Measurements from ENCODE around the gene TESK2. TPM values are rescaled to one million over a fixed set of nuclear protein-coding genes. Genes with fewer than 3 reads are reported as not detected.
A peak's percentile ranks its signal among the peaks of the same experiment; 100 is the strongest.

The TESK2 gene
- total and polyA plus RNA-seq, 2 of the 8 experiments (the other 6 are each of a cell fraction or from before 2014, with no cell fraction given), result 10.8 to 12.6 TPM

DNA sequence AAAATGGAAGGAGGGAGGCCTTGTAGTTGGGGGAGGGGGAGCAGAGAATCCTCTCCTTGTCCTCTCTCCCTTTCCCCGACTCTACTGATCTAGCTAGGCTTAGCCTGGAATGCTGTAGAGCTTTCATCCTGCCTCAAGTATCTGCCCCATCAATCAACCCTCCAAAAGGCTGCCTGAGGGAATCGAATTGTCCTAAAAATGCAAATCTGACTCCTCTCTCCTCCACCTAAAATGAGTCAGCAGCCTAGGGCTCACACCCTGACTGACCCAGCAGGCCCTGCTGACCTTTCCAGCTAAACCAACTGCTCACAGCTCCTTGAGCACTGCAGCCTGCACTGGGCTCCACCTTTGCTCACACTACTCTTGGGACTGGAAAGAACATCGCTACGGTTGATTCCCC, 161.5 kb downstream of the TESK2 start:
- TF ChIP-seq, protein P1, sequence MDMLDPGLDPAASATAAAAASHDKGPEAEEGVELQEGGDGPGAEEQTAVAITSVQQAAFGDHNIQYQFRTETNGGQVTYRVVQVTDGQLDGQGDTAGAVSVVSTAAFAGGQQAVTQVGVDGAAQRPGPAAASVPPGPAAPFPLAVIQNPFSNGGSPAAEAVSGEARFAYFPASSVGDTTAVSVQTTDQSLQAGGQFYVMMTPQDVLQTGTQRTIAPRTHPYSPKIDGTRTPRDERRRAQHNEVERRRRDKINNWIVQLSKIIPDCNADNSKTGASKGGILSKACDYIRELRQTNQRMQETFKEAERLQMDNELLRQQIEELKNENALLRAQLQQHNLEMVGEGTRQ (IDR thresholded peaks at IDR 0.05; ENCODE audit: low read length), result no peak
- TF ChIP-seq BACH1 (IDR thresholded peaks at IDR 0.05; ENCODE audit: low read length) (peak; percentile 62; the same call in 1 of the 2 replicates), SP2 (IDR thresholded peaks at IDR 0.05; ENCODE audit: low read length) (no peak), TEAD4 (IDR thresholded peaks at IDR 0.05; ENCODE audit: low read depth, low read length) (0 out of 2 replicates have a peak, but pooled peaks have one; percentile 39), POLR2A (IDR thresholded peaks at IDR 0.05; ENCODE audit: control extremely low read depth in 1 of 2, low read depth in 2 of 2, low read length in 2 of 2) (0 out of 3 replicates have a peak, but pooled peaks of 1 of the 2 experiments have one; percentile 48), TBP (IDR thresholded peaks at IDR 0.05; ENCODE audit: low read depth, low read length) (0 out of 2 replicates have a peak, but pooled peaks have one; percentile 27)
- Histone ChIP-seq H3K27me3 (replicated peaks in 1 of 4; ENCODE audit: control insufficient read depth in 3 of 4, extremely low read depth in 1 of 4, insufficient read depth in 3 of 4, low read length in 3 of 4) (no peaks in the 10 kb centered on the region), H3K23me2 (ENCODE audit: low read depth, low read length) (peaks cover 11% of the 10 kb centered on the region; the same call in 1 of the 2 replicates), H3K79me2 (ENCODE audit: control insufficient read depth in 1 of 2, insufficient read depth in 2 of 2, low read length in 2 of 2) (peaks cover 3 to 22% of the 10 kb centered on the region in 2 experiments; a peak in 3 of 4 replicates), H2BK20ac (ENCODE audit: low read length) (no peak overlapping the region), H3K9ac (replicated peaks in 1 of 4; ENCODE audit: extremely low read depth in 1 of 4, low read depth in 3 of 4, low read length in 3 of 4) (peak overlapping the region in 1 of 4 experiments; percentile 4; a peak in 1 of 7 replicates), H2BK12ac (ENCODE audit: low read depth, low read length) (no peak overlapping the region; the same call in 1 of the 2 replicates), H2BK5ac (ENCODE audit: low read depth, low read length) (peak overlapping the region; percentile 40), H3K9me3 (ENCODE audit: insufficient read depth in 2 of 2, low read depth in 1 of 2, low read length in 1 of 2) (no peaks in the 10 kb centered on the region), H3K4me3 (ENCODE audit: extremely low read depth in 1 of 4, insufficient read depth in 2 of 4, low read depth in 3 of 4, low read length in 4 of 4) (peak overlapping the region in 3 of 4 experiments; percentile 11 to 67 (median 61); a peak in 4 of 8 replicates), H4K8ac (ENCODE audit: extremely low read depth, insufficient read depth, low read length) (no peak overlapping the region), H3K56ac (replicated peaks; ENCODE audit: insufficient read length, low read depth, low read length) (no peak overlapping the region), H3K79me1 (ENCODE audit: low read depth, low read length) (peaks cover 5% of the 10 kb centered on the region; the same call in 1 of the 2 replicates), H3K14ac (ENCODE audit: insufficient read length) (no peak overlapping the region), H3K23ac (ENCODE audit: insufficient read length) (no peak overlapping the region), H4K91ac (replicated peaks; ENCODE audit: insufficient read length, low read length) (no peak overlapping the region), H3K4me1 (replicated peaks in 1 of 4; ENCODE audit: control insufficient read depth in 3 of 4, insufficient read depth in 4 of 4, low read length in 3 of 4) (peaks cover 7 to 21% (median 12%) of the 10 kb centered on the region in 4 experiments; a peak in 6 of 7 replicates), H3K36me3 (ENCODE audit: control insufficient read depth in 2 of 4, insufficient read depth in 4 of 4, low read length in 3 of 4) (peaks cover 8 to 45% (median 25%) of the 10 kb centered on the region in 4 experiments; a peak in 5 of 8 replicates), H3K18ac (ENCODE audit: extremely low read depth, low read length) (peak overlapping the region; percentile 72; the same call in 1 of the 2 replicates), H2BK15ac (ENCODE audit: low read length) (0 out of 2 replicates have a peak overlapping the region, but pooled peaks have one; percentile 5), H3K4ac (replicated peaks; ENCODE audit: insufficient read length, low read depth, low read length) (no peak overlapping the region), H3K27ac (ENCODE audit: low read depth, low read length) (peak overlapping the region; percentile 18; the same call in 1 of the 2 replicates), H4K5ac (ENCODE audit: insufficient read length, low read depth, low read length) (no peak overlapping the region), H2BK120ac (replicated peaks; ENCODE audit: low read depth, low read length) (no peak overlapping the region), H4K20me1 (replicated peaks in 1 of 2; ENCODE audit: control insufficient read depth in 1 of 2, insufficient read depth in 2 of 2, low read length in 2 of 2) (peaks cover 0 to 2% of the 10 kb centered on the region in 2 experiments), H3K4me2 (ENCODE audit: insufficient read depth in 1 of 2, low read depth in 2 of 2, low read length in 2 of 2) (peak overlapping the region; percentile 71 to 89), H2AFZ (ENCODE audit: low read length) (no peak overlapping the region), H2AK5ac (ENCODE audit: low read depth, low read length) (no peak overlapping the region)
- CTCF ChIA-PET (ENCODE audit: partially characterized antibody), result interaction anchor here (0.8 to 5.3 kb wide), 8 partner anchors 9 to 315 kb away, joined by 3 to 29 read pairs (median 4); partner anchors contain the start of genes MUTYH and TOE1
- POLR2A ChIA-PET (ENCODE audit: partially characterized antibody), result interaction anchor here (0.6 to 16.3 kb wide), 12 partner anchors 9 to 549 kb away, joined by 3 to 472 read pairs (median 9); partner anchors contain the start of genes CCDC163, HECTD3, MMACHC and MUTYH
- DNase-seq (ENCODE audit: low read depth in 1 of 2, low spot score in 2 of 2), result peak in 1 of 2 experiments; percentile 46
- no peak for FAIRE-seq
- 67% methylated on average over 4 of the region's 4 CpGs; no CpG with 5 or more reads in 1 of the 2 experiments for WGBS, 2 experiments (ENCODE audit: extremely low coverage in 1 of 2, insufficient coverage in 1 of 2, insufficient read length in 1 of 2, insufficient replicate concordance in 2 of 2, low coverage in 1 of 2, low lambda C conversion rate in 2 of 2, missing lambda C conversion rate in 1 of 2)
